Right lobe of liver (tissue), 4 donors: ENCODE measurements around the gene NPC1.

Experiments
- CTCF ChIP-seq, 4 donors: fragments of 200-600 bp in 3 of 4; fragments of 450-650 bp in 1 of 4; IDR thresholded peaks; one replicate each; pipeline versions ENCODE4 v1.5.1 to v1.8.0; 2016 to 2022; ENCODE audit warnings: antibody characterized with exemption in 4 of 4, mild to moderate bottlenecking in 2 of 4
- POLR2A ChIP-seq: fragments of 450-650 bp; IDR thresholded peaks from one replicate; pipeline ENCODE4 v1.6.1; 2017; ENCODE audit warnings: antibody characterized with exemption, mild to moderate bottlenecking
- donor health status: DM: no; HTN: no; CAD: no.
- donor health status: DM: no; HTN: no; CAD: no.
- donor health status: DM: no; HTN: yes; CAD: no.

GRCh38 chr18:23573020-23573419 is 13.3 kb downstream of the NPC1 start:
- TF ChIP-seq POLR2A (no peak), CTCF (IDR thresholded peaks at IDR 0.05) (no peak)
